Activated CD4-positive, alpha-beta T cell treated with anti-CD3 and anti-CD28 coated beads, Interleukin-2, Interleukin-4, amounts not matched to agents 100 ng/mL and 50 ng/mL, durations not matched to agents 16 hours and 8 hours (primary cell): ENCODE measurements around the gene TOR1B.

ENCODE experiments used
- DNase-seq: peaks from one replicate; pipeline ENCODE4 v3.0.0-alpha.2; 2020; ENCODE audit warnings: low spot score

TOR1B gene

DNA sequence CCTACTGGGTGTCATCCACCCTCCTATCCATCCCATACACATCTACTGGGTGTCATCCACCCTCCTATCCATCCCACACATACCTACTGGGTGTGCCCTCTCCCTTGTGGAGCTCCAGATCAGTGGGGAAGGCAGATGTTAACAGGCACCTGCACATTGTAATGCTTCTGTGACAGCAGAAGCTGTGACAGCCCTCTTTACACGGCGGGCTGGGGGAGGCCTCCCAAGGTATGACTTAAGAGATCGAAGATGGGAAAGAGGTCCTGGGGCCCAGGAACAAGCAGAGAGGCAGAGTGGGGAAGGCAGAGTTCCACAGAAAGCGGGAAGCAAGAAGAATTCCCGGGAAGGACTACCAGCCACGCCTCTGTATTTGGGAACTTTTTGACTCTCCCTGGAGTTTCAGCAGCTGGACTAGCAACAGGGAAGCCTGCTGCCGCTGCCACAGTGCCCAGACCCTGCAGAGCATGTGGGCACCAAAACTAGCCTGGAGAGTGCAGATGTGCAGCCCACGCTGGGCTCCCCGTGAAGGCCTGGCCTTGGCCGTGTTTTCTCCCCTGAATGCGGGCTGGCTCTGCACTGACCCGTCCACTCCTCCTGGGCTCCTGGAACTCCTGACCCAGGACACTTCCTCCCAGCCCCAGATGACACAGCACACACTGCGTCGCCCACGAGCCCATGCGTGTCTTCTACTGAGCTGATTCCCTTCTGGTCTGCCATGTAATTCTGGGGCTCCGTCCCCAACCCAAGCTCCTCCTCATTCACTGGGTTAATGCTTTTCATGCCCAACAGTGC lies 11.6 kb downstream of the TOR1B start:
- no peak for DNase-seq

DNA sequence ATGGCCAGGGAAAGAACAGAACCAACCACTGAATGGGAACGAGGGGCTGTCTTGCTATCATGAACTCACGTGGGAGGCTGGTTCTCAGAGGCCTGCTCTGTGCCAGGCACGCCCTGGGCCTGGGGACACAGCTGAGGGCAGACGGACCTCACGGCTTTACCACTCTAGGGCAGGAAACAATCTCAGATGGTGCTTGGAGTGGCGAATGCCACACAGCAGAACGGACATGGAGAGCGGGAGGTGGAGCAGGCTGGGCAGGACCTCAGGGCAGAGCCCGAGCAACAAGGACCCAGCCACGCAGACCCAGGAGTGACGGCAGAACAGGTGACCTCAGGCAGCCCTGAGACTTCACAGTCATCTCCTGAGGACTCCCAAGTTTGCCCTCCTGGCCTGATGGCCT lies 12.3 kb downstream of the TOR1B start:
- no peak for DNase-seq

DNA sequence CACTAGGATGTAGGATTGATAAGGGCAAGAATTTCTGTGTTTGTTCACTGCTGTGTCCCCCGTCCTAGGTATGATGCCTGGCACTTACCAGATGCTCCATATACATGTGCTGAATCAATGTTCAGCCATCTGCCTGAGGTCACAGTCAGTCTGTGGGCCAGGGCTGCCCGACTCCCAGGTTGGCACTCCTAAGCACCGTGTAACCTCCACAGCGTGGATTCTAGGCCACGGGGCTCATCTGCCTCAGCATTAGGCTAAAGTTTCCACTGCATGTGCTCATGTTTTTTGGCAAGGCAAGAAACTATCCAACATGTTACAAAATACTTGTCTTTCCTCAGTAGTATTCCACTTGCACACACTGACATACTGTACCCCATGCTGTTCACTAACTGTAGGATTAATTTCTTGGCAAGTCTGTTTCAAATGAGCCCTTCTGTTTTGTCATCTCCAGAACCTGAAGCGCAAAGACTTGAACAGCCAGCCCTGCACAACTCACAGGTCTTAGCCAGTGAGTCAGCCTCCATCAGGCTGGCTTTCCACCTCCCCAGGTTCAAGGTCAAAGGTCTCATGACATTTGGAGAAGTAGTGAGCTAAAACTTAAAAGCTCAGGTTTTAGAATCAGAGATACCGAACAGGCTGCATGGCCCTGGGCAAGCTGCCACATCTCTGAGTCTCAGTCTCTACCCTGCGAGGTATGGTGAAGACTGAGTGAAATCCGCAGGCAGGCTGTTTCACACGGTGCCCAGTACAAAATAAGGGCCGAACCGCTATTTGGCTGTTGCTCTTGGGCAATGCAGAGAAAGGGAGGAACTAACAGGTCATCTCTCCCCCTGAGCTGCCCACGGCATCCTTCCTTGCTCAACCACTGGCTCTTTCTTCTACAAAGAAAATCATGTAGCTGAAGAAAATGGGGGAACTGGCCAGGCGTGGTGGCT lies 13.8 kb downstream of the TOR1B start:
- DNase-seq = no peak

DNA sequence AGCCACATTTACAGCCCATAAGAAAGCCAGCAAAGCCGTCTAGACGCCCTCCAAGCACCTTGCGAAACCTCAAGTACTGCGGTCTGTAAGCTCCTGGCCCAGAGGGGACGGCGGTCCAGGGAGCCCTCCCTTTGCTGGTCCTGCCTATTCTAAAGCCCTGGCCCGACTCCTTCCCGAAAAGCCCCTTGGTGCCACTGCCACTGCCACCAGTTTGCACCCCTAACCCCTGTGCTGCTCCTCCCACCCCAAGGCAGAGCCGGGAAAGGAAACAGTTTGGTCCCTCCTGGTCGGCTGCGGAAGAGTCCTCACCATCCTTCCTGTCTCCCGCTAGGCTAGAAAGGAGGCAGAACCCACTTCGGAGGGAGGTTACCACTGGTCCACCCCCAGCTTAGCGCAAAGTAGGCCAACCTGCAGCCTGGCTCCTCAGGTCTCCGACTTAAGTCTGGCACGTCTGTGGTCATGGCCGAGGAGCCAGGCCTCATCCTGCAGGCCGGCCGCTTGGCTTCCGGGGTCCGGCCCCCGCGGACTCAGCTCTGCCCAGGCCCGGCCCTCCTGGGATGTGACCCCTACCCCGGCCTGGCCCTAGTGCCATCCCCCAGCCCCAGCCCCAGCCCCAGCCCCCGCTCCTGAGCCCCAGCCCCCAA lies 20.0 kb downstream of the TOR1B start:
- peak; percentile 42 for DNase-seq

DNA sequence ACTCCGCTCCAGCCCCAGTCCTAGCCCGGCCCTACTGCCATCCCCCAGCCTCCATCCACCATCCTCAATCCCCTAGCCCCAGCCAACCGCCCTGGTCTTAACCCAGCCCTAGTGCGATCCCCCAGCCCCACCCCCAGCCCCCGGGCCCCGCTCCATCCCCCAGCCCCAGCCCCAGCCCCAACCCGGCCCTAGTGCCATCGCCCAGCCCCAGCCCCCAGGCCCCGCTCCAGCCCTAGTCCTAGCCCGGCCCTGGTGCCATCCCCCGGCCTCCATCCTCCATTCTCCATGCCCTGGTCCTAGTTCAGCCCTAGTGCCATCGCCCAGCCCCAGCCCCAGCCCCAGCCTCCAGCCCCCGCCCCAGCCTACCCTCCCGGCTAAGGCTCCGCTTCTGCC lies 20.6 kb downstream of the TOR1B start:
- no peak for DNase-seq

DNA sequence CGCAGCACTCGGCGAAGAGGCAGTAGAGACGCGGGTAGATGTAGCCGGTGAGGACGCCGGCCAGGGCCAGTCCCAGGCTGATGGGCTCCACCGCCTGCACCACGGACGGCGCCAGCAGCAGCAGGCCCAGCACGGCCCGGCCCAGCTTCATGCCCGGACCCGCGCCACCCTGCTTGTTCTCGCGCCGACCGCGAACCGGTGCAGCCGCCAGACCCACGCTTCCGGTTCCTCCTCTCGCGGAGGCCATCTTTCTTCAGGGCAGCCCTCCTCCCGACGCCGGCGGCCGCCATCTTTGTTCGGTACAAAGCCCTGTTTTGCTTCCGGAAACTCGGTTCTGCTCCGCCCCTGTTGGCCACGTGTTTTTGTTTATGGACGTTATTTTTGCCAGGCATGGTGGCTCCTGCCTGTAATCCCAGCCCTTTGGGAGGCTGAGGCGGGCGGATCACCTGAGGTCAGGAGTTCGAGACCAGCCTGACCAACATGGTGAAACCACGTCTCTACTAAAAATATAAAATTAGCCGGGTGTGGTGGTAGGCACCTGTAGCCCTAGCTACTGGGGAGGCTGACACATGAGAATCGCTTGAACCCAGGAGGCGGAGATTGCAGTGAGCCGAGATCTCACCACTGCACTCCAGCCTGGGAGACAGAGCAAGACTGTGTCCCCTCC lies 21.1 kb downstream of the TOR1B start, which contains the start of gene TOR1A:
TOR1A (minus strand) TSS at position 202 of the 667 bp plus-strand sequence; CDS start at position 151, 51 bp downstream.
- peak; percentile 95 for DNase-seq

DNA sequence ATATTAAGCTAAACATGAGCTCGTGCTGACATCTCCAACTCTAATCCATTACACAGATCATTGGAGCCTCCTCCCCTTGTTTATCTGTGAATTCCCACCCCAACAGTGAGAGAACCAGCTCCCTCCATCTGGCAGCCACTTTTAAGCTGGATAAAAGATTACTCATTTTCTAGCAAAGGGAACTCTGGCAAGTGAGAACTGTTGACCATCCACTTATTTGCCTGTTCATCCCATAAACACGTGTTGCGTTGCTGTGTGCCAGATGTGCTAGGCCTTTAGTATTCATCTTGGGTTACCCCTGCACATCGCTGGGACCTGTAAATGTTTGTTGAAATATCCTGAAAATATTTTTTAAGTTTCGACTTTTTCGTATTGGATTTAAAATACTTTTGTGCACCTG lies 23.4 kb downstream of the TOR1B start:
- DNase-seq = no peak

DNA sequence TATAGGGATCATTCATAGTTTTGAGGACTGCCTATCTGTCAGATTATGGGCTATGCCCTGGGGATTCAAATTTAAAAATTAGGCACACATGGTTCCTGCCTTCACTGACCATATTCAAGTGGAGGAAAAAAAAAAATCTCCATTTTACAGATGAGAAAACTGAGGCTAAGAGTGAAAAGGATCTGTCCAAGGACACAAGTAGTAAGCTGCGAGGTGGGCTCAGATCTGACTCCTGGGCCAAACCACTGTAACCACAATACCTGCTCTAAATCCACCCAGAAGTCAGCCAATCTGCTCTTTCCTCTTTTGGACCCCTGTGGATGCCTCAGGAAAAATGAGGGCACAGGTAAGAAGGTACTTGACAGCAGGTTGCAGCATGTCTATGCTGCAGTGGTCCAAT lies 23.8 kb downstream of the TOR1B start:
- DNase-seq = no peak

DNA sequence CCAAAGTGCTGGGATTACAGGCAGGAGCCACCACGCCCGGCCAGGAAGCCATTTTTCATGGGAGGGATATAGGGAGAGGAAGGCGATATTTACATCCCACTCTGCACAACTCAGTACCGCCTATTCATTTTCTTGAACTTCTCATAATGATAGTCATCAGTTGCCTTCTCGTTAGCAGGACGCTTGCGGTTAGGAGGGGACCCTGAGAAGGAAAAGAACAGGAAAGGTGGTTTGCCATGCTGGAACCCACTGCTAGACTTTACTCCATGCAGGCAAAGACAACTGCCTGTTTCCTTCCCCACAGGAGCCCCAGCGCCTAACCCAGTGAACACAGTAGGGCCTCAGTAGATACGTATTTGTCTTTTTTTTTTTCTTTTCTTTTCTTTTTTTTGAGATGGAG lies 25.1 kb downstream of the TOR1B start:
- no peak for DNase-seq

DNA sequence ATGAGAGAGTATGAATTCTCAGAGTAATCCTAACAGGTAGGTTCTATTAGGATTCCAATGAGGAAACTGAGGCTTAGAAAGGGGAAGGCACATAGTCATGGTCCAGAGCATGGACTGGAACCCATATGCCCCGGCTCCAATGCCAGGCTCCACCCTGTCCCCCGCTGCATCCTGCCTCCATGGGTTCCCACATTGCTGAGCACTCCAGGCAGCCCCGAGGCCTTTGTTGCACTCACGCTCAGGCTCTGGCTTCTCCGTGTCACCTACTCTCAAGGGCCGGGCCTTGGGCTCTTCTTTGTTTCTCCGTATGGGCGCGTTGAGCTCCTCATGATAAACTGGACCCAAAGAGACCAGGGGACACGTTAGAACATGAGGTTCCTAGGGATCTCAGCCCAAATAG lies 26.0 kb downstream of the TOR1B start:
- DNase-seq = no peak

DNA sequence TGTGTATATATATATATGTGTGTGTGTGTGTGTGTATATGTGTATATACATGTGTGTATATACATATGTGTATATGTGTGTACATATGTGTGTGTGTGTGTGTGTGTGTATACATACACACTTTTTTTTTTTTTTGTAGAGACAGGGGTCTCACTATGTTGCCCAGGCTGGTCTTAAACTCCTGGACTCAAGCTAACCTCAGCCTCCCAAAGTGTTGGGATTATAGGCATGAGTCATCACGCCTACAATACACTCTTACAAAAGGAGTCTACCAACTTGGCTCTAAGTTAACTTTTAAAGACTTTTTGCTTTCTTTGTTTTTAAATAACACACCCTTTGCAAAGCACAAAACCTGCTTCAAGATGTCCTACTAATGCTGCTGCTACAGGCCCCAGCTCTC lies 30.0 kb downstream of the TOR1B start:
- DNase-seq = no peak

DNA sequence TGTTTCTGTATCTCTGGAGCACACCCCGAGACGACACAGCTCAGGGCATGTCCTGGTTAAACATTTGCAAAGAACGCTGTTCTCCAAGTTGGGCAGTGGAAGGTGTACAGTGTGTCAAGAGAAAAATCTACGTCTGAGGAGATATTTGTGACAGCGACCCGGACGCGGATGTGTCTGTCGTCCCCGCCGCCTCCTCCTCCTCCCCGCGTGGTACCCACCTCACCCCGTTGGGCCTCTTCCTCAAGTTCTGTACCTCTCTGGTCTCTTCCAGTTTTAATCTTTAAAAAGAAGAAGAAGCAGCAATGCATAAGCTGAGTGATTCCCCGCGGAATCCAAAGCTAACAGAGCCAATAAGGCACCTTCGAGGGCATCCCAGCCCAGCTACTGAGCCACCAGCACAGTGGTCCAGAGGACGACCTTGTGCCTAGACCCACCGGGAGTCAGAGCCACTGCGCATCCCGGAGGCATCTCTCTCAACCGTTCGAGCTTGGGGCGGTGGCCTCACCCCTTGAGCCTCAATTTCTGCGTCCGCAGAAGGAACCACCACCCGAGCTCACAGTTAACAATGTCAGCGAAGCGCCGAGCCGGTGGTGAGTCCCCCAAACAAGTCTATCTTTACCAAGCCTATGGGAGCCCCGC lies 31.6 kb downstream of the TOR1B start:
- peak; percentile 28 for DNase-seq

DNA sequence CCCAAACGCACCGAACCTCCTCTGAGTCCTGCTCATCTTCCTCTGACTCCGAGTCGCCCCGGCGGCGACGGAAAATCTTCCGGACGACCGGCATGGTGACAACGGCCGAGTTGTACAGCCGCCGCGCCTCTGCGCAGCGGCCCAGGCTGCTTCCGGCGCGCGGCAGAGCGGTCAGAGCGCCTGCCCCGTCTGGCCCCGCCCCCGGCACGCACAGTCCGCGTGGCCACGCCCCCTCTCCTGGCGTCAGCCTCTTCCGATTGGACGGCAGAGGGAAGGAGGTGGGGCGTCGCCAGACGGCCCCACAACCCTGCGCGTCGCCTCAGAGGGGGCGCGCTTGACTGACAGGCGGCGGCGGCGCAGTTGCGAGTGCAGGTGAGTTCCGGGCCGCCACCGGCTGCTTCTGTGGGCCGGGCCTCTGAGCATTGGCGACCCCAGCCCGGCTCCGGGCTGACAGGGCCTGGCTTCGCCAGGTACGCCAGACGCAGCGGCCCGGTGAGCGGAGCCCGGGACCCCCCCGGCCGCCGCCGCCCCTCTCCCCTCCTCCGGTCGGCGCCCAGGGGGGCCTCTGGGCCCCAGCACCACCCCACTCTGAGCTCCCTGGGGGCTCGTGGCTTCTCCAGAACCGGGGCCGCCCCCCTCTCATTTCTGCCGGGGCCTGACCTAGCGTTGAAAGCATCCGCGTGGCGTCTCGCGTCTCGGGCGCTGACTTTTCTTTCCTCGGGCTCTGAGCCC lies 32.3 kb downstream of the TOR1B start, which contains the start of the genes C9orf78 and USP20:
C9orf78 (minus strand) TSS at position 148 of the 732 bp plus-strand sequence; CDS start at position 94, 54 bp downstream.
USP20 (plus strand) TSS at position 331 of the 732 bp plus-strand sequence. CDS start 17,098 bp downstream, outside the sequence.
- peak; percentile 98 for DNase-seq

DNA sequence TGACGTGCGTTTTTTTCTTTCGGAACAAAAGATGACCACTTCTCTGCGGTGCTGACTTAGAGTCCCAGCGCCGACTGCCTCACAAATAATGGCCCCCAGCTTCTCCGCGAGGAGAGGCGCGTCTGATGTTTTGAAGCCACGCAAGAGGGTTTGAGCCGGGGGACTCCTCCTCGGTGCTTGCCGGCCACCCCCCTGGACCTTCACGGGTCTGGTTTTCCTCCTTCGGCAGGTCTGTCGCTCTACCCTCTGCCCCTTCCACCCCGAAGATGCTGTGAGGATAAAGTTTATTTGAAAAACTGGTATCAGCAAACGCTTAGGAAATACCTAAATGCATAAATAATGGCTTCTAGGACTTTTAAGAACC lies 32.9 kb downstream of the TOR1B start:
- DNase-seq = no peak

DNA sequence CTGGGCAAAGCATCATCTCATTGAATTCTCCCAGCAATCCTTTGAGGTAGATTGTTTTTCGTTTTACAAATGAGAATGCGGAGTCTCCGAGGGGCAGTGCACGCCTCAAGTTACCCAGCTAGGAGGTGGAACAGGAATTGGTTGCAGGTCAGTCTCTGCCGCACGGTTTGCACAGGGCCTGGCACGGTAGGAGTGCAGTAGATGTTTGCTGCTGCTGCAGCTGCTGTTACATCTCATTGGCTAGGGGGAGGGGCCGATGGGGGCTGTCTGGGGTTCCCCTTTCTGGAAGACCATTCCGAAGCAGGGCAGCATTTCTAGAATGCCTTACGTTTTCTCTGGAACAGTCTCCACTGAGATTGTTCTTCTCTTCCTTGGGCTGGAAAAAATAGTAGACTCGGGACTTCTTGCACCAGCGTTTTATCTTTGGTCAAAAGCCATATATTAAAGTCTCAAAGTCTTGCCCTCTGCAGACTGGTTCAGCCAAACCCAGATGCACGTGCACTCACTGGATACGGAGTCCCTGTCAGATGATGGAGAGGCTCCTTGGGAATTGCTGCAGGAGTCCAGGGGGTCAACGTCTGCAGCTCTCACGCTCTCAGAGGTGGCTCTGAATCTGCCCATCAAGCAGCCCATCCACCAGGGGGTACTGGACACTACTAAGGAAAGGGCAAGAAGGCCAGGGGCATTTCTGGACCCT lies 33.5 kb downstream of the TOR1B start:
- DNase-seq = peak; percentile 44

DNA sequence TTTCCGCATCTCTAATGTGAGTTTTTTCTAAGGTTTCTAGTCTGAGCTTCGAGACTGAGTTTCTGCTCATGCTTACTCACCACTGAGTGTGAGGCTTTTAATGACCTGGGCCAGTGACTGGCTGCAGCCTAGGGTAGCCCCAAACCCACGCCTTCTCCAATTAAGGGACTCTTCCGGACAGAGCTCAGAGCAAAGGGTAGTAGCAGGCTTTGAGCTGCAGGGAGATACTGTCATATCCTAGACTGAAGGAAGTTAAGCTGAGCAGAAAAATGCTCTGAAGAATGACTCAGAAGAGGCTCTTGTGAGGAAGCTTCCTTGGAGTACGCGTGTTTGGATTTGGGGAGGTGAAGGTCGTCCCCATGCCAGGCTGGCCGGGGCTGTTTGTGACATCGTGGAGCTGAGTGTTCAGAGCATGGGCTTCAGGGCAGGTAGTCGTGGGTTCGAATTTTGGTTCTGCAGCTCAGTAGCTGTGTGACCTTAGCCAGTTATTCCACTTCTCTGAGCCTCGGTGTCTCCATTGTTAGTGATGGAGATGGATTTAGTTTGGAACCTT lies 35.8 kb downstream of the TOR1B start:
- peak; percentile 49 for DNase-seq

DNA sequence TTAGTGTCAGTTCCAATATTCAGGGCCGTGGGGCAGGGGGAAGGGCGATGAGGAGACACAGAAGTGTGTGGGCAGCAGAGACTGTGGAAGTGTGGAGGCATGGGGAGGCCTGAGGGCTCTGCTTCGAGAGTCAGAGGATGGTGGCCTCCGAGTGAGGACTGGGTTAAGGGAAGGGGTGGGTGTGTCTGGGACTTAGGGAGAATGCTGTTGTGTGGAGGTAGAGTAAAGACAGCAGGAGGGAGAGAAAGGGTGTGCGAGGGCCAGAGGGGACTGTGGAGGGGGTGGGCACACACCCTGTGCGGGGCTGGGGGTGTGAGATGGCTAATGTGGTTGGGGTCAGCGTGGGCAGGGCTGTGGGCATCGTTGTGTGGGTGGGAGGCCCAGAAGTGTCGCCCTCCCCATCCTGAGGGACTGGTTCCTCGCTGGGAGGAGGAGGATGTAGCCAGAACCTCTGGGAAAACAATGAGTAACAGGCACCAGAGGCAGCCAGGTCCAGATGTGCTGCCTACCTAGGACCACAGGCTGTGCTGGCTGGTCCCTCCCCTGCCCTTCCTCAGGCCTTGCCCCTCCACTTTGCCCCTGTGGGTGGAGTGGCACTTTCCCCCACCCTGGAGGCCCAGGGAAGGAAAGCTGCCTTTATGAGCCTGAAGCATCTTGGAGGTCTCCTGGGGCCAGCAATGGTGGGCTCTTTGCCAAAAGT lies 36.5 kb downstream of the TOR1B start:
- no peak for DNase-seq

DNA sequence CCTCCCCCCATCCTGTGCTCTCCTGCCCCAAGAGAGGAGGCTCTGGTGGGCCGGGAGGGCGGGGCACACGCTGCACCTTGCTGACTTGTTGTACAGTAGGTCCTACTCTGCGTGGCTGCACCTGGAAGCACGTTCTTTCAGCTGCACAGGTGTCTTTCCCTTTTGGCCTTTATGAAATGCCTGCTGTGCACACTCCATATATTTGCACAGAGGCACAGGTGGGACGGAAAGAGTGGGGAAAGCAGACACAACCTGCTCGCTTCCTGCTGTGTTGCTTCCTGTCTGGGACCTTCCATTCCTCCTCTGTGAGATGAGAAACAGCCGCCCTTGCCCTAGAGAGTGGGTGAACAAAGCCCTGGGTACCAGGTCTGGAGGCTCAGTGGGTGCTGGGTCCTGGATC lies 37.0 kb downstream of the TOR1B start:
- no peak for DNase-seq

DNA sequence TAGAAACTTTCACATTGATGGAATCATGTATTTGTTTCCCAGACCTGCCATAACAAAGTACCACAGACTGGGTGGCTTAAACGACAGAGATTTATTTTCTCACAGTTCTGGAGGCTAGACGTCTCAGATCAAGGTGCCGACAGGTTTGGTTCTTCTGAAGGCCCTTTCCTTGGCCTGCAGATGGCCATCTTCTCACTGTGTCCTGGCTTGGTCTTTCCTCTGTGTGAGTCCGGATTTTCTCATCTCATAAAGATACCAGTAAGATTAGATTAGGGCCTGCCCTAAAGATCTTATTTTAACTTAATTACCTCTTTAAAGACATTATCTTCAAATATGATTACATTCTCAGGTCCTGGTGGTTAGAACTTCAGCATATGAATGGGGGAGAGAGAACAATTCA lies 38.1 kb downstream of the TOR1B start:
- no peak for DNase-seq
